OCI-LY1 (cell line): ENCODE data around the gene HAND1.

Experiments
- H2AFZ ChIP-seq: fragments of 200-600 bp; sonication (generic), shearing (Covaris generic); 2 replicates; pipeline ENCODE4 v1.6.0; 2014; ENCODE audit warnings: antibody characterized with exemption, mild to moderate bottlenecking, low read length
- H3F3A ChIP-seq: fragments of 200-600 bp; sonication (generic), shearing (Covaris generic); 2 replicates; pipeline ENCODE4 v1.6.0; 2014; ENCODE audit warnings: mild to moderate bottlenecking, antibody characterized with exemption, low read length, moderate library complexity; ENCODE audit not compliant: insufficient read depth
- H3K27ac ChIP-seq: fragments of 200-600 bp; sonication (generic); 2 replicates; pipeline ENCODE4 v1.5.1; 2014; ENCODE audit warnings: low read length, mixed run types, mild to moderate bottlenecking, low read depth; ENCODE audit not compliant: poor library complexity, severe bottlenecking
- H3K27me3 ChIP-seq: fragments of 200-600 bp; sonication (generic); 2 replicates; pipeline ENCODE4 v1.6.0; 2014; ENCODE audit warnings: antibody characterized with exemption, mild to moderate bottlenecking, low read length, moderate library complexity; ENCODE audit not compliant: insufficient read depth
- H3K36me3 ChIP-seq: fragments of 200-600 bp; sonication (generic); 2 replicates; pipeline ENCODE4 v1.6.1; 2014; ENCODE audit warnings: mild to moderate bottlenecking, antibody characterized with exemption, low read length, moderate library complexity, mixed read lengths; ENCODE audit not compliant: insufficient read depth
- H3K4me1 ChIP-seq: fragments of 200-600 bp; sonication (generic); 2 replicates; pipeline ENCODE4 v1.5.1; 2014; ENCODE audit warnings: mild to moderate bottlenecking, low read length, moderate library complexity; ENCODE audit not compliant: insufficient read depth, severe bottlenecking
- H3K4me2 ChIP-seq: fragments of 200-600 bp; sonication (generic), shearing (Covaris generic); 2 replicates; pipeline ENCODE4 v1.6.1; 2014; ENCODE audit warnings: low read length
- H3K4me3 ChIP-seq: fragments of 200-600 bp; sonication (generic); 2 replicates; pipeline ENCODE4 v1.5.1; 2014; ENCODE audit warnings: low read length, low read depth, mild to moderate bottlenecking, mixed read lengths; ENCODE audit not compliant: poor library complexity, severe bottlenecking
- H3K79me2 ChIP-seq: fragments of 200-600 bp; shearing (Covaris generic); 2 replicates; pipeline ENCODE4 v1.6.1; 2016; ENCODE audit warnings: mixed run types, low read length, mixed read lengths; ENCODE audit not compliant: insufficient read depth
- H3K9ac ChIP-seq: fragments of 200-600 bp; sonication (generic), shearing (Covaris generic); 2 replicates; pipeline ENCODE4 v1.6.1; 2014; ENCODE audit warnings: mild to moderate bottlenecking, low read length, mixed read lengths
- H3K9me2 ChIP-seq: fragments of 200-600 bp; sonication (generic), shearing (Covaris generic); 2 replicates; pipeline ENCODE4 v1.6.1; 2014; ENCODE audit warnings: low read depth, mild to moderate bottlenecking, low read length, mixed read lengths
- H3K9me3 ChIP-seq: fragments of 200-600 bp; shearing (Covaris generic); 2 replicates; pipeline ENCODE4 v1.6.1; 2014; ENCODE audit warnings: low read length, mixed read lengths
- H4K20me1 ChIP-seq: fragments of 200-600 bp; sonication (generic), shearing (Covaris generic); 2 replicates; pipeline ENCODE4 v1.6.0; 2016; ENCODE audit warnings: mild to moderate bottlenecking, low read length; ENCODE audit not compliant: insufficient read depth
- EZH2 ChIP-seq: fragments of 200-600 bp; sonication (generic), shearing (Covaris generic); IDR thresholded peaks from 2 replicates; pipeline ENCODE4 v1.8.0; 2017; ENCODE audit warnings: borderline replicate concordance, mixed run types, mild to moderate bottlenecking, antibody characterized with exemption, low read length, moderate library complexity, mixed read lengths
- TF ChIP-seq, protein P1 (sequence below): fragments of 200-600 bp; sonication (generic), shearing (Covaris generic); IDR thresholded peaks from 2 replicates; pipeline ENCODE4 v1.5.1; 2017; ENCODE audit warnings: mild to moderate bottlenecking, antibody characterized with exemption, low read length, moderate library complexity, mixed read lengths

Gene HAND1

GRCh38 chr5:154470137-154470536 lies 7.9 kb downstream of the HAND1 start:
- H3F3A ChIP-seq = no peaks in the 10 kb centered on the region
- H3K79me2 ChIP-seq = no peaks in the 10 kb centered on the region
- H2AFZ ChIP-seq = no peak overlapping the region
- no peak overlapping the region for H3K4me3 ChIP-seq
- no peak for TF ChIP-seq EZH2
- TF ChIP-seq, protein P1, sequence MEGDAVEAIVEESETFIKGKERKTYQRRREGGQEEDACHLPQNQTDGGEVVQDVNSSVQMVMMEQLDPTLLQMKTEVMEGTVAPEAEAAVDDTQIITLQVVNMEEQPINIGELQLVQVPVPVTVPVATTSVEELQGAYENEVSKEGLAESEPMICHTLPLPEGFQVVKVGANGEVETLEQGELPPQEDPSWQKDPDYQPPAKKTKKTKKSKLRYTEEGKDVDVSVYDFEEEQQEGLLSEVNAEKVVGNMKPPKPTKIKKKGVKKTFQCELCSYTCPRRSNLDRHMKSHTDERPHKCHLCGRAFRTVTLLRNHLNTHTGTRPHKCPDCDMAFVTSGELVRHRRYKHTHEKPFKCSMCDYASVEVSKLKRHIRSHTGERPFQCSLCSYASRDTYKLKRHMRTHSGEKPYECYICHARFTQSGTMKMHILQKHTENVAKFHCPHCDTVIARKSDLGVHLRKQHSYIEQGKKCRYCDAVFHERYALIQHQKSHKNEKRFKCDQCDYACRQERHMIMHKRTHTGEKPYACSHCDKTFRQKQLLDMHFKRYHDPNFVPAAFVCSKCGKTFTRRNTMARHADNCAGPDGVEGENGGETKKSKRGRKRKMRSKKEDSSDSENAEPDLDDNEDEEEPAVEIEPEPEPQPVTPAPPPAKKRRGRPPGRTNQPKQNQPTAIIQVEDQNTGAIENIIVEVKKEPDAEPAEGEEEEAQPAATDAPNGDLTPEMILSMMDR = no peak
- H3K9me3 ChIP-seq = no peaks in the 10 kb centered on the region
- no peak overlapping the region for H3K9ac ChIP-seq
- no peaks in the 10 kb centered on the region for H3K36me3 ChIP-seq
- H3K4me1 ChIP-seq = no peaks in the 10 kb centered on the region
- H3K27me3 ChIP-seq = no peaks in the 10 kb centered on the region
- H3K9me2 ChIP-seq = no peaks in the 10 kb centered on the region
- no peaks in the 10 kb centered on the region for H4K20me1 ChIP-seq
- H3K27ac ChIP-seq = no peak overlapping the region
- H3K4me2 ChIP-seq = no peak overlapping the region

DNA sequence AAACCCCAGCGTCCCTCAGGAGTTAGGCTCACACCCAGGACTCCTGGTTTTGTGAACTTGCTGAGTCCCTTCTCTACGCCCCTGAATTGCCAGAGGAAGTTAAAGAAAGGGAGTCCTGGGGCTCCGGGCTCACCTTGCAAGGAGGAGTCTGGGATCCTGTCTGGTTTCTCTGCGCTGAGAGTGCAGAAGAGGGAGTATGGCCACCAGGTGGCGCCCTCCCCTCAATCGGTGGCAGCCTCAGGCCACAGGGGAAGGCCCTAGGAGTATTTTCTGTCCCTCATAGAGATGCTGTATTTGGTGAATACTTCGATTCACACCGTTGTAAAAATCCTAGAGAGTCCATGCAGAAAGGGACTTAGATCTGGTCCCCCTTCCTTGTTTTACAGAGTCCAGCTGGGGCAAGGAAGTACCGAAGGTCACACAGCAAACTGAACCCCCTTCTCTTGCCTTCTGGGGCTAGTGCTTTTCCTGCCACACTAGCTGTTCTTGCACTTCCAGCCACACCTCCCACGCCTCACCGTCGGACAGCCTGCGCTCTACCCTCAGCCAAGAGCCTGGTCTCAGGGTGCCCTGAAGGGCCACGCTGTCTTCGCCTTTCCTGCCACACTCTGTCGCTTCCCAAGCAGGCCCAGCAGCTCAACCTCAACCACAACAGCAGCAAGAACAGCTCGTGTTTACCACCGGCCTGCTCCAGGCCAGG lies 10.2 kb downstream of the HAND1 start:
- H3K9me3 ChIP-seq = no peaks in the 10 kb centered on the region
- H3K4me2 ChIP-seq = no peak overlapping the region
- no peak overlapping the region for H2AFZ ChIP-seq
- no peak for TF ChIP-seq EZH2
- TF ChIP-seq, protein P1 = peak; percentile 91
- no peaks in the 10 kb centered on the region for H3K27me3 ChIP-seq
- no peaks in the 10 kb centered on the region for H3K36me3 ChIP-seq
- H3K27ac ChIP-seq = no peak overlapping the region
- no peaks in the 10 kb centered on the region for H3K4me1 ChIP-seq
- H3K9me2 ChIP-seq = no peaks in the 10 kb centered on the region
- H3F3A ChIP-seq = no peaks in the 10 kb centered on the region
- no peaks in the 10 kb centered on the region for H4K20me1 ChIP-seq
- no peak overlapping the region for H3K4me3 ChIP-seq
- H3K79me2 ChIP-seq = no peaks in the 10 kb centered on the region
- H3K9ac ChIP-seq = no peak overlapping the region

DNA sequence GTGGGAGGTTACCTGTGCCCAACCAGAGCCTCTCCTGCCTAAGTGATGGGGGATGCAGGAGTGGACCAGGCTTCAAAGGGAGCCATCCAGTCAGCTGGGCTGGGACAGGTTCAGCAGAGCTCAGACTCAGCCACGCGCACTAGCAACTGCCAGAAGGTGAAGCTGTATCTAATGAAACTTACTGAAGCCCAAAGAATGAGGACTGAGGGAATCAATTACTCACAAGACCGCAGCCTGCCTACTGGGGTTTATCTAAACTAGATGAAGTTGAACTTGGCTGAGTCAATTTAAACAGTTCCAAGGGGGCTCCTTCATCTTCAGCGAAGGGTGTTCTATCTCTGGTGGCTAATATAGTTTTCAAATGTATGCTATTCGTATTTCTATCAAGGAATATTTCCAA lies 11.4 kb downstream of the HAND1 start:
- no peaks in the 10 kb centered on the region for H3K4me1 ChIP-seq
- no peaks in the 10 kb centered on the region for H3K79me2 ChIP-seq
- no peaks in the 10 kb centered on the region for H3K36me3 ChIP-seq
- no peak overlapping the region for H3K9ac ChIP-seq
- no peaks in the 10 kb centered on the region for H3K9me2 ChIP-seq
- H3F3A ChIP-seq = no peaks in the 10 kb centered on the region
- H3K4me3 ChIP-seq = no peak overlapping the region
- H3K9me3 ChIP-seq = no peaks in the 10 kb centered on the region
- no peaks in the 10 kb centered on the region for H4K20me1 ChIP-seq
- TF ChIP-seq, protein P1 = no peak
- H3K27me3 ChIP-seq = no peaks in the 10 kb centered on the region
- H3K27ac ChIP-seq = no peak overlapping the region
- H2AFZ ChIP-seq = no peak overlapping the region
- H3K4me2 ChIP-seq = no peak overlapping the region
